NCI-H1417 (cell line): ENCODE results near the gene MBD2.
"Not testable (repeated sequence)": the region's sequence is repeated elsewhere in the genome, so short reads cannot be mapped to it uniquely, and the experiment has no call there.

Experiments
- DNase-seq, 3 experiments: peaks; one replicate each; lab custom pipeline; 2025; lab: John Stamatoyannopoulos, UW

MBD2 gene

GRCh38 chr18:54238173-54238936, 13.9 kb upstream of the MBD2 start:
- no peak for DNase-seq

GRCh38 chr18:54235871-54236270, 11.4 kb upstream of the MBD2 start:
- no peak for DNase-seq

- DNase-seq, result no peak
Observed at GRCh38 chr18:54233747-54234146, 9.3 kb upstream of the MBD2 start.

- no peak for DNase-seq
Observed at GRCh38 chr18:54233228-54233625, 8.8 kb upstream of the MBD2 start.

- DNase-seq, result no peak
Observed at GRCh38 chr18:54232485-54233227, 8.2 kb upstream of the MBD2 start.

- no peak for DNase-seq
Observed at GRCh38 chr18:54229421-54230059, 5.1 kb upstream of the MBD2 start.

- no peak for DNase-seq
Observed at GRCh38 chr18:54228364-54228763, 3.9 kb upstream of the MBD2 start.

- DNase-seq, result peak; percentile 33 to 90 (median 73)
Observed at GRCh38 chr18:54223568-54224241, 764 bp downstream of the MBD2 start.

- peak; percentile 33 to 90 (median 71) for DNase-seq
Observed at GRCh38 chr18:54222922-54223567, 1.4 kb downstream of the MBD2 start.

- DNase-seq, result peak in 2 of 3 experiments; percentile 32 to 77
Observed at GRCh38 chr18:54220406-54220805, 4.1 kb downstream of the MBD2 start.

- DNase-seq, result not testable (repeated sequence)
Observed at GRCh38 chr18:54218803-54219202, 5.7 kb downstream of the MBD2 start.

- no peak for DNase-seq
Observed at GRCh38 chr18:54218299-54218698, 6.2 kb downstream of the MBD2 start.

- no peak for DNase-seq
Observed at GRCh38 chr18:54217624-54218023, 6.8 kb downstream of the MBD2 start.

GRCh38 chr18:54215069-54215468, 9.4 kb downstream of the MBD2 start:
- DNase-seq, result no peak

GRCh38 chr18:54210463-54210862, 14.0 kb downstream of the MBD2 start:
- DNase-seq, result peak in 1 of 3 experiments; percentile 42

- DNase-seq, result no peak
Observed at GRCh38 chr18:54209471-54210180, 14.8 kb downstream of the MBD2 start.

GRCh38 chr18:54206447-54206846, 18.0 kb downstream of the MBD2 start:
- DNase-seq, result no peak

GRCh38 chr18:54205959-54206358, 18.5 kb downstream of the MBD2 start:
- DNase-seq, result no peak

GRCh38 chr18:54205448-54205847, 19.0 kb downstream of the MBD2 start:
- not testable (repeated sequence) for DNase-seq

- no peak for DNase-seq
Observed at GRCh38 chr18:54204883-54205282, 19.6 kb downstream of the MBD2 start.

- no peak for DNase-seq
Observed at GRCh38 chr18:54203914-54204313, 20.6 kb downstream of the MBD2 start.
